ENCODE data around the gene VAV3.

VAV3 gene

DNA sequence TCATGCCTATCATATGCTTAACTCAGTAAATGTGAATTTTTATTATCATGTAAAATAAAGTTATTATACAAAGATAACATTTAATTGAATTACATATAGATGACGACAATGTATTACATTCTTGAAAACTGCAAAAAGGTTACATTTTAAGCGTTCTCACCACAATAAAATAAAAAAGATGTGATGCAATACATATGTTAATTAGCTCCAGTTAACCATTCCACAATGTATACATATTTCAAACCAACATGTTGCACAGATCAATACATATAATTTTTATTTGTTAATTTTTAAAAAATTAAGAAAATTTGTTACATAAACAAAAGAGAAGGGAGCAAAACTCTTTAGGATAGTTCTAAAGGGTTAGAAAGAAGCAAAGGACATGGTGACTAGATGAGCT lies 183.7 kb downstream of the VAV3 start:
- Histone ChIP-seq H3K27ac (no peak overlapping the region), H3K4me3 (no peak overlapping the region)
- DNase-seq (ENCODE audit: low spot score) = no peak
- TF ChIP-seq, protein P1, sequence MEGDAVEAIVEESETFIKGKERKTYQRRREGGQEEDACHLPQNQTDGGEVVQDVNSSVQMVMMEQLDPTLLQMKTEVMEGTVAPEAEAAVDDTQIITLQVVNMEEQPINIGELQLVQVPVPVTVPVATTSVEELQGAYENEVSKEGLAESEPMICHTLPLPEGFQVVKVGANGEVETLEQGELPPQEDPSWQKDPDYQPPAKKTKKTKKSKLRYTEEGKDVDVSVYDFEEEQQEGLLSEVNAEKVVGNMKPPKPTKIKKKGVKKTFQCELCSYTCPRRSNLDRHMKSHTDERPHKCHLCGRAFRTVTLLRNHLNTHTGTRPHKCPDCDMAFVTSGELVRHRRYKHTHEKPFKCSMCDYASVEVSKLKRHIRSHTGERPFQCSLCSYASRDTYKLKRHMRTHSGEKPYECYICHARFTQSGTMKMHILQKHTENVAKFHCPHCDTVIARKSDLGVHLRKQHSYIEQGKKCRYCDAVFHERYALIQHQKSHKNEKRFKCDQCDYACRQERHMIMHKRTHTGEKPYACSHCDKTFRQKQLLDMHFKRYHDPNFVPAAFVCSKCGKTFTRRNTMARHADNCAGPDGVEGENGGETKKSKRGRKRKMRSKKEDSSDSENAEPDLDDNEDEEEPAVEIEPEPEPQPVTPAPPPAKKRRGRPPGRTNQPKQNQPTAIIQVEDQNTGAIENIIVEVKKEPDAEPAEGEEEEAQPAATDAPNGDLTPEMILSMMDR (IDR thresholded peaks at IDR 0.05) = no peak

DNA sequence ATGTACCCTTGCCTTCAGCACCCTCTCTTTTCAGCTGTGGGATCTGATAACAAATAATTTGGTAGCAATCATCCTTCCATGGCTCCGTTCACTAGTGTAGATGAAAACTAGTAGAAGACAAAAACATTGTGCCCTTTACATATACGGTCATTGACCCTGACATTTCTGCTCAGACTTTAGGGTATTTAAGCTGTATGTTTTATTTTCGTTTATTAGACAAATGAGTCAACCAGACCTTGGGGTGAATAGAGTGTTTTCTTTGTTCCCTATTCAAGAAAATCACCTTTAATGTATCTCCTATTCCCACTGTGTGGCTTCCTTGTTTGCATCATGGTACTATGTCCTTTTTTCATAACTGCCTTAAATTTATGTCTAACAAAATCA lies 187.3 kb downstream of the VAV3 start:
- Histone ChIP-seq H3K27ac (no peak overlapping the region), H3K4me3 (no peak overlapping the region)
- TF ChIP-seq, protein P1 (IDR thresholded peaks at IDR 0.05) = no peak
- no peak for DNase-seq (ENCODE audit: low spot score)

DNA sequence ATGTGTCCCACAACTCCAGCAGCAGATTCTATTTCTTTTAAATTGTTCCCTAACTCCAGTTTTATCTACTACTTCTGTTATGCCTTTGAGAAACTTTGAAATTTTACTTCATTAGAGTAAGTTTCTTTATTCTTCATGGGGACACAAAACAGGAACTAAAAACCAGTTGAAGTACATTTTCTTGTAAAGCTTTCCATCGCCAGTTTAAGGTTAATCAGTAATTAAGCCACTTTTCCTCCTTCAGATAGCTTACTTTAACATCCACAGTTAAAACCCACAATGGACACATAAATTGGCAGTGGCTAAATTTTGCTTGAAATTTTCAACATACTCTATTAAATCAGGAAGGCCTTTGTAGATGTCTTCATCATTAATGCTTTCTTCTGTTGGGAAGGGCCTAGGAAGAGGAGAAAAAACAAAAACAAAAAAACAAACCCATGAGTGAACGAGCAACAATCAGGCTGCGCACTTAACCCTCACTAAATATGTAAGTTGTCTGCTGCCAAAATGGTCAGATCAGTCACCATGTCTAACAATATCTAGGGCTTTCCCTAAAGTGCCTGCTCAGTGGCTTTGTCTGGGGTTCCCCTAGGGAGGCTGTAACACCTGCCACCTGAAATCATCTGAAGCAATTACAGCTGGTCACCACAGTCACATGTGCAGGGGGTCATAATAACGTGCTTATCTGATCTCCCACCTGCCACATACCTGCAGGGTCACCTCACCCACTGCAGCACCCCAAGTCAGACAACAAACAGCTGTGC lies 187.9 kb downstream of the VAV3 start:
- TF ChIP-seq, protein P1 (IDR thresholded peaks at IDR 0.05) = no peak
- no peak overlapping the region for H3K27ac ChIP-seq
- H3K4me3 ChIP-seq = no peak overlapping the region
- no peak for DNase-seq (ENCODE audit: low spot score)

DNA sequence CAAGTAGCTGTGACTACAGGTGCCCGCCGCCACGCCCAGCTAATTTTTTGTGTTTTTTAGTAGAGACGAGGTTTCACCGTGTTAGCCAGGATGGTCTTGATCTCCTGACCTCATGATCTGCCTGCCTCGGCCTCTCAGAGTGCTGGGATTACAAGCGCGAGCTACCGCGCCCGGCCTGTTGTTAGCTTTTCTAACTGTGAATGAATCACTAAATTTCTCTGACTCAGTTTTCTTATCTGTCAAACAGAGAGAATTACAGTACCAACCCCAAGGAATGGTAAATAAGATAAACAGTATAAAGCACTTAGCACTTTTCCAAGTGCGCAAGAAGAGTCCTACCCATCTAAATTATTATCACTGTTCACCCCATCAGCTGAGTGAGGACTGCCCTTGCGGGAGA lies 193.6 kb downstream of the VAV3 start:
- DNase-seq (ENCODE audit: low spot score) = no peak
- TF ChIP-seq, protein P1 (IDR thresholded peaks at IDR 0.05) = no peak
- Histone ChIP-seq H3K4me3 (no peak overlapping the region), H3K27ac (no peak overlapping the region)

DNA sequence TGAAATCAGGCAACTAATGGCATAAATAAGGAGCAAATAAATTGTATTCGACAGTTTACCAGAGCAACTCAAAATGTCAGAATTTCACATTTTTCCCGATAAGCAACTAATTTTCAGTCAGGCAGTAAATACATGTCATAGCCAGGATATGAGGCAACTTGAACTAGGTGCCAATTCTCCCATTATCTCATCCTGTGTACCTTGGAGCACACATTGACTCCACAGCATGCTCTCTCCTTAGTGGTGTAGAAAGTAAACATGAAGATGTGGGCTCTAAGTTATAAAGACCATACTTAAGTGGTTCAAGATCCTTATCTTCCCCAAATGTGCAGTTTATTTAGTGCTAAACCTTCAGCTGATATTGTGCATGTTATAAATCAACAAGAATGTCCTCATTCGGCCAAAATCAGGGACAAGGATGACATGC lies 197.8 kb downstream of the VAV3 start:
- TF ChIP-seq, protein P1 (IDR thresholded peaks at IDR 0.05) = no peak
- Histone ChIP-seq H3K27ac (no peak overlapping the region), H3K4me3 (no peak overlapping the region)
- DNase-seq (ENCODE audit: low spot score) = no peak

DNA sequence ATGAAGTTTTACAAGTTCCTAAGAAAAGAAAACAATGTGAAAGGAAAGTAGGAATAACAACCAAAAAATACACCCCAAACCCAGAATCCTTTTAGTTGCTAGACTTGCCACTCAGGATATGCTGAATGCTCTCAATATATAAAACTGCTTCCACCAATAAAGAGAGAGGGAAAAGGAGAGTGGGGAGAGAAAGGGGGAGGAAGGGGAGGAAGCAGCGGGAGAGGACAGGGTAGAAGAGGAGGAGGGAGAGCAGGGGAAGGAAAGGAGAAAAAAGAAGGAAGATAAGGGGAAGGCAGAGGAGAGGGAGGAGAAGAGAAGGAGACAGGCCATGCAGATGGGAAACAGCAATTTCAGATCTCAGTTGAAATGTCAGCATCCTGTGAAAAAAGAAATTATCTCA lies 198.4 kb downstream of the VAV3 start:
- TF ChIP-seq, protein P1 (IDR thresholded peaks at IDR 0.05) = no peak
- no peak for DNase-seq (ENCODE audit: low spot score)
- H3K27ac ChIP-seq = no peak overlapping the region

DNA sequence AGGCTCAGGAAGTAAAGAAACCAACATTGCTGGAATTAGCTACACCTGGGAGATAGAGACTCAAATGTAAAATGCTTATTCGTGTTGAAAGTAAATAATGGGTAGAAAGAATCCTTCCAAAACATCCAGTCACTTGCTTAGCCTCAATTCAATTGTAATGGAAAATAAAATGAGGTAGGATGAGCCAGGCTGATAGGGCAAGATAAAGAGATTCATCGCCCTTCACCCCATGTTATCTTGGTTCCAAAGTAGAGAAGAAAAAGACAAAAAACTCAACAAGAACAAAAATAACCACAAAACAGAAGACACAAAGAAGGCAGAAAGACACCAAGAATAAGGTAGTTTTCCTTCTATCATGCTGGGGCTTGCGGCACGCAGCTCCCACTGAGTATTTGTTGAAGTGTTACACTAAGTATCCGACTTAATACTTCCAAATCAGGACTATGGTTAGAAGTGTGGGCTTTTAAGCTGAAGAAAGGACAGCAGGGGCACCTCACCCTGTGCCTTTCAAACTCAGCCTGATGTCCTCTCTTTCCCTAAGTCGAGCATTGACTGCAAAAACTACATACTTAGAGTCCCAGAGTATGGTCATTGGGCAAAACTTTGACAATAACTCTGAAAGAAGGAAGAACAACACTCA lies 202.1 kb downstream of the VAV3 start:
- DNase-seq (ENCODE audit: low spot score) = no peak
- Histone ChIP-seq H3K27ac (no peak overlapping the region), H3K4me3 (no peak overlapping the region)
- TF ChIP-seq, protein P1 (IDR thresholded peaks at IDR 0.05) = no peak

More for the DNA sequence above, 198.4 kb downstream of the VAV3 start:
- no peak overlapping the region for H3K4me3 ChIP-seq
